Measurements from ENCODE around the gene PARD3. TPM values are rescaled to one million over a fixed set of nuclear protein-coding genes. Genes with fewer than 3 reads are reported as not detected.
A peak's percentile ranks its signal among the peaks of the same experiment; 100 is the strongest.
"Not testable (repeated sequence)": the region's sequence is repeated elsewhere in the genome, so short reads cannot be mapped to it uniquely, and the experiment has no call there.

Gene PARD3
- total RNA-seq, 1 donor from 2014 or later = 25.3 TPM

DNA sequence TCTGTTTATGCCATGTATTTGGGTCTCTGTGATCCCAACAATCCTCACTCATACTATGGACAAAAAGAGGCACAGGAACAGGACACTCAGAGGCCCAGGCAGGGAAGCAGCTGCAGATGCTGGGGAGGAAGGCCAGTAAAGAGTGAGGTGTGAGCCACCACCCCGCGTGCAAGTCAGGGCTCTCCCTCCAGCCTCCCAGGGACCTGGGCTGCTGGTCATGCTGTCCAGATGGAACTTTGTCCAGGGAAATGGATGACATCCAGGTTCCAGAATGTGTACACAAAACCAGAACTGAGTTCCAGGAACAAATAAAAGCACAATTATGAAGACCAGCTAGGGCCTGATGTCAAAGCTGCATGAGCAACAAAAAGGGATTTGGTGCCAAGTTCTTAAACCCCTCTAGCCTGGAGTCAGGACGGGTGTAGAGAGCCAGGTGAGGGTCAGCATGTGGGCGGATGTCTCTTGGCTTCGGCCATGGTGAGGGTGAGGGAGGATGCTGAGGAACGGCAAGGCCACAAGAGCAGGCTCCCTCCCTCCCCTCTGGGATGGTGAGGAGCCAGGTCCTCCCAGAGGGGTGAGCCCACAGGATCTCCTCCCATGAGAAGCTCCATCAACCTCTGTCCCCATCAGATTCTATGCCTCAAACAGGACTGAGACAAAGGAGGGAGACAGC lies 739.7 kb downstream of the PARD3 start:
- ATAC-seq (peak; percentile 75), DNase-seq (peak; percentile 57)
- intact Hi-C loops (cut with micrococcal nuclease) = no loop called here

DNA sequence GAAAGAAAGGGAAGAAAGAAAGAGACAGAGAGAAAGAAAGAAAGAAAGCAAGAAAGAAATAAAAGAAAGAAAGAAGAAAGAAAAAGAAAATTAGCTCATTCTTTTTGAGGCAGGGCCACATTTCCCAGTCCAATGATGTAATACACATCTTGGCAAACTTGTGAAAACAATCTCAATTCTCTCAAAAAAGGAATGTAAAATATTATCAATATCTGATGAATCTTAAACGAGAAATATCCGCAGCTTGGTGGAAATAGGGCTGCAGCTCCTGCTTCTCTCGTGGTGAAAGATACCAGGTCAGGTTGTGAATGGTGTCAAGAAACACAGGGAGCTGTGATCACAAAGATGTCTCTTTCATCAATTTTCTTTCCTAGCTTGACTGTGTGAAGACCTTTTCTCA lies 741.0 kb downstream of the PARD3 start:
- ATAC-seq (no peak), DNase-seq (no peak)
- intact Hi-C loops (cut with micrococcal nuclease) = no loop called here

DNA sequence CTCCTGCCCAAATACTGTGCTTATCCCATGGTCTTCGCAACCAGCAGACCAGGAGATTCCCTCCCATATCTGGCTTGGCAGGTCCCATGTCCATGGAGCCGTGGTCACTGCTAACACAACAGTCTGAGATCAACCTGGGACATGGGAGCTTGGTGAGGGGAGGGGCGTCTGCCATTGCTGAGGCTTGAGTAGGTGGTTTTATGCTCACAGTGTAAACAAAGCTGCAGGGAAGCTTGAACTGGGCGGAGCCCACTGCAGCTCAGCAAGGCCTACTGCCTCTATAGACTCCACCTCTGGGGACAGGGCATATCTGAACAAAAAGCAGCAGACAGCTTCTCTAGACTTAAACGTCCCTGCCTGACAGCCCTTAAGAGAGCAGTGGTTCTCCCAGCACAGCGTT lies 747.4 kb downstream of the PARD3 start:
- ATAC-seq; intact Hi-C loops (cut with micrococcal nuclease); DNase-seq: not testable (repeated sequence)

DNA sequence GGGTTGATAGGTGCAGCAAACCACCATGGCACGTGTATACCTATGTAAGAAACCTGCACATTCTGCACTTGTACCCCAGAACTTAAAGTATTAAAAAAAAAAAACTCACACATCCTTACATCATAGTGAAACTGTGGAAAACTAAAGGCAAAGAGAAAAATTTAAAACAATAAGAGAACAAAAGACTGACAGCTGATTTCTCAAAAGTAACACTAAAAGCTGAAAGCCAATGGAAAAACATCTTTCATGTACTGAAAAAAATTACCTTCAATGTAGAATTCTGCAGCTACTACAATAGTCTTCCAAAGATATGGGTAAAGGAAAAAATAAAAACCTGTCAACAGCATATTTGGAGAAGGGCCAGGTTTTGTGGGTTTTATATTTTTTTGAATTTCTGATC lies 751.5 kb downstream of the PARD3 start:
- intact Hi-C loops (cut with micrococcal nuclease) = no loop called here
- ATAC-seq (no peak), DNase-seq (no peak)

DNA sequence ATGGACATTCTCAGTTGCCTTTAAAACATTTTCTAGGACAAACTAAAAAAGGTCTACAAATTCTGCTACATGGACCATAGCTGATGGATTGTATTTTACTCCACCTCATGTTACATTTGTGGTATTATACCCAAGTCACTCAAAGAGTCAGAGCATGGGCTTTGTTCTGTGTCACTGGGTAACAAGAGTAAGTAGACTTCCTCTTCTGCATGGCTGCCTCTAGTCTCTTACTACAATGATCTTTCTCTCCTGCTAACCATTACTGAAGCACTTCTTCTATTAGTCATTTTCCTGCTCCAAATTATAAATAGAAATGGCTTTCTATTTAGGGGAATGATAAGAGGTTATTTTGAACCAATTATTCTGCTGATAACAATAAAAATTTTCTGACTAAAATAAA lies 753.3 kb downstream of the PARD3 start:
- intact Hi-C loops (cut with micrococcal nuclease) = no loop called here
- no peak for ATAC-seq
- DNase-seq = no peak
